ENCODE data around the gene CYBRD1. TPM values are rescaled to one million over a fixed set of nuclear protein-coding genes. Genes with fewer than 3 reads are reported as not detected.

Gene CYBRD1
- total and polyA plus RNA-seq, 2 experiments from 2014 or later: 42.4 to 66.1 TPM

DNA sequence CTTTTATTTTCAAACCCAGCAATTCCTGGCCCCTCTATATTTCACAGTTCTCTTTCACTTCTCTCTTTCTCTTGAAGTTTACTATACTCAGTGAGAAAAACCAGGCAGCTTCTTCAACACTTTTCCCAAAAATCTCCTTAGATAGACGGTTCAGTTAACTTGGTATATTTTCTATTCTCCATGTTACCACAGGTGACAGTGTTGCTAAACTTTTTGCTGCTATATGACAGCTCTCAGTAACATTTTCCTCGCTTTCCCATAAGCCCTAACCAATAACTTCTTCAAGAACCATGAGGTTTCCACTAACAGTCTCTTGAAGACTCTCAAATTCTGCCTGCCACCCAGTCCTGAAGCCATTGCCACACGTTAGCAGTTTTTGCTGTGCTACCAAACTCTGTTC lies 45.8 kb downstream of the CYBRD1 start:
- 57% methylated on average over 3 of the region's 3 CpGs for WGBS (ENCODE audit: low lambda C conversion rate, missing lambda C conversion rate)
- no peaks in the 10 kb centered on the region for H4K20me1 ChIP-seq (ENCODE audit: insufficient read depth, poor library complexity, severe bottlenecking)

DNA sequence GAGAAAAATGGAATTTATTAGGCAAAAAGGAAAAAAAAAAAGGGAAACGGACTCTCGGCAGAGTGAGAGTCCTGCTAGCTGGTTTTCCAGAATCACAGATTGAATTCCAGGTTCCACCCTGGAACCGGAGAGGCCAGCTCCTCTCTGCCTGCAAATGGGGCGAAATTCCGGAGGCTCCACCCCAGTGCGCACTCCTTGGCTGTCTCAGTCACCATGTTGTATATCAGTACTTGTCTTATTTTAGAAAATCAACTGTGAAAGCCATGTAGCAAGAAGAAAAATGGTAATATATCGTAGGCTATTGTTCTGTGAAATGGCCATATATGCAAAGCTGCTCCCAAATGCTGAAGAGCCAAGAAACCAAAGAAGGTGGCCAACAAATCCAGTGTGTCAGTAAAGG lies 49.4 kb downstream of the CYBRD1 start:
- H3K4me3 ChIP-seq: no peak overlapping the region
- H3K27ac ChIP-seq: no peak overlapping the region
- H3K27me3 ChIP-seq: no peaks in the 10 kb centered on the region
- no peaks in the 10 kb centered on the region for H4K20me1 ChIP-seq (ENCODE audit: insufficient read depth, poor library complexity, severe bottlenecking)
- no peak overlapping the region for H3K4me2 ChIP-seq
- no peak overlapping the region for H2AFZ ChIP-seq
- no peak for DNase-seq (ENCODE audit: low spot score)
- no peaks in the 10 kb centered on the region for H3K36me3 ChIP-seq (replicated peaks; ENCODE audit: insufficient read depth, low read depth)
- TF ChIP-seq EZH2phosphoT487 (IDR thresholded peaks at IDR 0.05; ENCODE audit: low read depth, severe bottlenecking, unreplicated experiment) (no peak), CTCF (IDR thresholded peaks at IDR 0.05; ENCODE audit: poor library complexity) (no peak), EZH2 (IDR thresholded peaks at IDR 0.05; ENCODE audit: borderline replicate concordance) (no peak)
- no peaks in the 10 kb centered on the region for H3K9me3 ChIP-seq (ENCODE audit: low read depth)
- H3K4me1 ChIP-seq (ENCODE audit: insufficient read depth): no peaks in the 10 kb centered on the region
- H3K79me2 ChIP-seq: no peaks in the 10 kb centered on the region
- no peaks in the 10 kb centered on the region for H3K9me2 ChIP-seq (replicated peaks; ENCODE audit: insufficient read depth)
- WGBS (ENCODE audit: low lambda C conversion rate, missing lambda C conversion rate): 75% methylated on average over 7 of the region's 7 CpGs

More for the DNA sequence above, 45.8 kb downstream of the CYBRD1 start:
- no peak overlapping the region for H2AFZ ChIP-seq
- H3K4me1 ChIP-seq (ENCODE audit: insufficient read depth): no peaks in the 10 kb centered on the region
- TF ChIP-seq EZH2 (IDR thresholded peaks at IDR 0.05; ENCODE audit: borderline replicate concordance): no peak
- TF ChIP-seq EZH2phosphoT487 (IDR thresholded peaks at IDR 0.05; ENCODE audit: low read depth, severe bottlenecking, unreplicated experiment): no peak
- no peak for TF ChIP-seq CTCF (IDR thresholded peaks at IDR 0.05; ENCODE audit: poor library complexity)
- H3K27ac ChIP-seq: no peak overlapping the region
- H3K36me3 ChIP-seq (replicated peaks; ENCODE audit: insufficient read depth, low read depth): no peaks in the 10 kb centered on the region
- H3K9me2 ChIP-seq (replicated peaks; ENCODE audit: insufficient read depth): no peaks in the 10 kb centered on the region
- H3K9me3 ChIP-seq (ENCODE audit: low read depth): no peaks in the 10 kb centered on the region
- no peak overlapping the region for H3K4me3 ChIP-seq
- H3K27me3 ChIP-seq: no peaks in the 10 kb centered on the region
- H3K79me2 ChIP-seq: no peaks in the 10 kb centered on the region
- no peak for DNase-seq (ENCODE audit: low spot score)
- H3K4me2 ChIP-seq: no peak overlapping the region

DNA sequence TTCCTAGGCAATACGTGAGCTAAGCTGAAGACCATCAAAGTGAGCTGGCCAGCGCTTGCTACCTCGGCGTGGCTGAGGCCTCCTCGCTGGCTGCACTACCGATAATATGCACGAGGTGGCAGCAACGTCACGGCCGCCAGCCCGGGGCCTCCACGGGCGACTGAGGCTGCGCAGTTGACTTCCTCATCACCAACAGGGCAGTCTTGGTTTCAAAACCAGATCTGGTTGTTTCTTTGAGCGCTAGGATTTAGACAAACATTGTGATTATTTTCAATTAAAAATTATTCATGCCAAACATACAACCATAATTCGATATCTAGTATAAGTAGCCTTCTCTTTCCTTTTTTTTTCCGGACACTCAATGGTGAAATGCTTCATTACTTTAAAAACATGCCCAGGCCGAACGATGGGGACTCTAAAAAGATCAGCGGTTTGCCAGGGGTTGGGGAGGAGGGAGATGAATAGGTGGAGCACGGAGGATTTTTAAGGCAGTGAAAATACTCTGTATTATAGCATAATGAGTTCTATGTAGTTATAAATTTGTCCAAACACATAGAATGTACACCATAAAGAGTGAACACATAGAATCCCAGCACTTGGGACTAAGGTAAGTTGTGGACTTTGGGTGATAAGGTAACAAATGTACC lies 52.0 kb downstream of the CYBRD1 start:
- no peaks in the 10 kb centered on the region for H3K27me3 ChIP-seq
- no peaks in the 10 kb centered on the region for H3K9me3 ChIP-seq (ENCODE audit: low read depth)
- peak overlapping the region; percentile 54 for H2AFZ ChIP-seq
- no peaks in the 10 kb centered on the region for H3K79me2 ChIP-seq
- peak; percentile 88 for DNase-seq (ENCODE audit: low spot score)
- H3K4me3 ChIP-seq: no peak overlapping the region
- no peaks in the 10 kb centered on the region for H3K4me1 ChIP-seq (ENCODE audit: insufficient read depth)
- H4K20me1 ChIP-seq (ENCODE audit: insufficient read depth, poor library complexity, severe bottlenecking): no peaks in the 10 kb centered on the region
- TF ChIP-seq EZH2phosphoT487 (IDR thresholded peaks at IDR 0.05; ENCODE audit: low read depth, severe bottlenecking, unreplicated experiment): no peak
- TF ChIP-seq CTCF (IDR thresholded peaks at IDR 0.05; ENCODE audit: poor library complexity): peak; percentile 92
- WGBS (ENCODE audit: low lambda C conversion rate, missing lambda C conversion rate): 25% methylated on average over 21 of the region's 21 CpGs
- H3K27ac ChIP-seq: no peak overlapping the region
- no peak overlapping the region for H3K4me2 ChIP-seq
- no peaks in the 10 kb centered on the region for H3K36me3 ChIP-seq (replicated peaks; ENCODE audit: insufficient read depth, low read depth)
- no peaks in the 10 kb centered on the region for H3K9me2 ChIP-seq (replicated peaks; ENCODE audit: insufficient read depth)

All from hepatocyte (in vitro differentiated cells).